HFFc6 (cell line): ENCODE results near the gene EBF3. TPM values are rescaled to one million over a fixed set of nuclear protein-coding genes. Genes with fewer than 3 reads are reported as not detected.

Experiments
- DNase-seq: peaks from one replicate; pipeline ENCODE4 v3.0.0-alpha.2; 2018
- H3K27ac Mint-ChIP-seq: 2 replicates; pipeline ENCODE4 v1.8.0; 2020; ENCODE audit warnings: mild to moderate bottlenecking, mixed read lengths
- H3K27me3 Mint-ChIP-seq: 2 replicates; pipeline ENCODE4 v1.8.0; 2021; ENCODE audit warnings: mild to moderate bottlenecking, moderate library complexity, mixed read lengths; ENCODE audit not compliant: insufficient read depth
- H3K36me3 Mint-ChIP-seq: 2 replicates; pipeline ENCODE4 v1.8.0; 2021; ENCODE audit warnings: low read depth, mixed read lengths
- H3K4me1 Mint-ChIP-seq: 2 replicates; pipeline ENCODE4 v1.8.0; 2020; ENCODE audit warnings: low read depth, mixed read lengths
- H3K4me3 Mint-ChIP-seq: 2 replicates; pipeline ENCODE4 v1.8.0; 2020; ENCODE audit warnings: mild to moderate bottlenecking, moderate library complexity, mixed read lengths
- H3K9me3 Mint-ChIP-seq: 2 replicates; pipeline ENCODE4 v1.8.0; 2020; ENCODE audit warnings: mild to moderate bottlenecking, mixed read lengths
- total RNA-seq, 6 experiments: library from RNA; stranded (reverse); fragmentation: NEBNext Ultra II Directional; extraction: Animal tissue kit (Norgen Biotek cat#: 25700); gene quantifications; 2 replicates in 1 of 6; 3 replicates in 5 of 6; pipeline ENCODE4 v1.2.3, GENCODE V29; 2021
- TF ChIP-seq, protein P1 (sequence below): fragments of 200-600 bp; sonication (generic); IDR thresholded peaks from 2 replicates; pipeline ENCODE4 v1.5.0; 2021; ENCODE audit warnings: antibody characterized with exemption, mild to moderate bottlenecking

Gene EBF3
- total RNA-seq, 6 experiments from 2014 or later, result 0.14 to 0.39 (median 0.21) TPM; not detected in 2

DNA sequence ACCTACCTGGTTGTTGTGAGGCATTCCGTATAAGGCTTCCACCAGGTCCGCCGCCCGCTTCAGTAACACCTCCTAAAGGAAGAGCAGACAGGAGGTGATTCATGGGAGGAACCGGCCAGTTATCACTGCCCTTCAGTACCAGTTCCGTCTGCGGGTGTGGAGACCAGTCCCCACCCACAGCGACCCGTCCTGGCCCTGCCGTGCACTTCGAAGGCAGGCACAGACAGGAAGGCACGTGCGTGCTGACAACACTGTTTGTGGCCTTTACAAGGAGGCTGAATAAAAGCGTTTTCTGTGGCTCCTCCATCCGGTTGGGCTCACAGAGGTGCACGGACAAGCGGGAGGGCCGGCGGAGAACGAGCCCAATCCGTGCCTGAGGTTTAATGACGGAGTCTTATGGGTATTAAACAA is 120.9 kb downstream of the EBF3 start:
- TF ChIP-seq, protein P1, sequence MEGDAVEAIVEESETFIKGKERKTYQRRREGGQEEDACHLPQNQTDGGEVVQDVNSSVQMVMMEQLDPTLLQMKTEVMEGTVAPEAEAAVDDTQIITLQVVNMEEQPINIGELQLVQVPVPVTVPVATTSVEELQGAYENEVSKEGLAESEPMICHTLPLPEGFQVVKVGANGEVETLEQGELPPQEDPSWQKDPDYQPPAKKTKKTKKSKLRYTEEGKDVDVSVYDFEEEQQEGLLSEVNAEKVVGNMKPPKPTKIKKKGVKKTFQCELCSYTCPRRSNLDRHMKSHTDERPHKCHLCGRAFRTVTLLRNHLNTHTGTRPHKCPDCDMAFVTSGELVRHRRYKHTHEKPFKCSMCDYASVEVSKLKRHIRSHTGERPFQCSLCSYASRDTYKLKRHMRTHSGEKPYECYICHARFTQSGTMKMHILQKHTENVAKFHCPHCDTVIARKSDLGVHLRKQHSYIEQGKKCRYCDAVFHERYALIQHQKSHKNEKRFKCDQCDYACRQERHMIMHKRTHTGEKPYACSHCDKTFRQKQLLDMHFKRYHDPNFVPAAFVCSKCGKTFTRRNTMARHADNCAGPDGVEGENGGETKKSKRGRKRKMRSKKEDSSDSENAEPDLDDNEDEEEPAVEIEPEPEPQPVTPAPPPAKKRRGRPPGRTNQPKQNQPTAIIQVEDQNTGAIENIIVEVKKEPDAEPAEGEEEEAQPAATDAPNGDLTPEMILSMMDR, result no peak
- Mint-ChIP-seq H3K27me3 (peaks cover 2% of the 10 kb centered on the region), H3K4me3 (no peak overlapping the region), H3K4me1 (no peaks in the 10 kb centered on the region), H3K27ac (no peak overlapping the region), H3K36me3 (no peaks in the 10 kb centered on the region), H3K9me3 (peaks cover 36% of the 10 kb centered on the region)
- DNase-seq, result no peak

DNA sequence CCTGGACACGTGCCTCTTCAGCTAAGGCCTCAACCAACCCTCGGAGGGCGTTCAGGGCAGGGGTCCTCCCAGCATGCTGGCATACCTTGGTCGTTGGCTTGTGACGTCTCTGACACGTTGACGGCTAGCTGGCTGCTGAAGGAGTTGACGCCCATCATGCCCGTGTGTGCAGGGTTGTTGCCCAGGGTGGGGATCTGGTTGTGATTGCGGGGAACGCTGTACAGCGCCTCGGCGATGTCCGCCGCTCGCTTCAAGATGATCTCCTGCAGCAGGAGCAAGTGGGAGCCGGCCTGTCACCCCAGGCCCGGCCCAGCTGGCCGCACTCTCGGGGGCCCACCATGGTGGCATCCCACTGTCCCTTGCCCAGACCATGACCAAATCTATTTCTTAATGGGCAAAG is 122.0 kb downstream of the EBF3 start:
- Mint-ChIP-seq H3K4me1 (no peaks in the 10 kb centered on the region), H3K27me3 (peaks cover 2% of the 10 kb centered on the region), H3K36me3 (no peaks in the 10 kb centered on the region), H3K27ac (no peak overlapping the region), H3K4me3 (no peak overlapping the region), H3K9me3 (peaks cover 36% of the 10 kb centered on the region)
- TF ChIP-seq, protein P1, result no peak
- DNase-seq, result no peak

DNA sequence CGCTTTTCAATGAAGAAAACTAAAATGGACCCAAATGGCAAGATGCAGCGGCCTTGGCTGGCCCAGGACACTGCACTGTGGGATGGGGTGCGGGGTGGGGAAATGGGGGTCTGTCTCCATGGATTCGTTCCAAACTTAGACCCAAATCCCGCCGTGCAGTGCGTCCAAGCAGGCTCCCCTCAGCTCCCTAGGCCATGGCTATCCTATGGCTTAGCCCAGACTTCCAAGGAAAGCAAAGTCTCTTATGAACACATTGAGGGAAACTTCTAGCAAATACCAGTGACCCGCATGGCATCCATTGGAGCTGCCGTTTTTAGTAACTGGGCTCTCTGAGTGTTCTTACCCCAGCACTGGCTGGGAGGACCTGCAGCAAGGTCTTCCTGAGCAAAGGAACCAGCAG is 122.5 kb downstream of the EBF3 start:
- no peaks in the 10 kb centered on the region for H3K4me1 Mint-ChIP-seq
- peaks cover 2% of the 10 kb centered on the region for H3K27me3 Mint-ChIP-seq
- no peak overlapping the region for H3K27ac Mint-ChIP-seq
- no peak overlapping the region for H3K4me3 Mint-ChIP-seq
- TF ChIP-seq, protein P1, result no peak
- H3K9me3 Mint-ChIP-seq, result peaks cover 36% of the 10 kb centered on the region
- DNase-seq, result no peak
- no peaks in the 10 kb centered on the region for H3K36me3 Mint-ChIP-seq

DNA sequence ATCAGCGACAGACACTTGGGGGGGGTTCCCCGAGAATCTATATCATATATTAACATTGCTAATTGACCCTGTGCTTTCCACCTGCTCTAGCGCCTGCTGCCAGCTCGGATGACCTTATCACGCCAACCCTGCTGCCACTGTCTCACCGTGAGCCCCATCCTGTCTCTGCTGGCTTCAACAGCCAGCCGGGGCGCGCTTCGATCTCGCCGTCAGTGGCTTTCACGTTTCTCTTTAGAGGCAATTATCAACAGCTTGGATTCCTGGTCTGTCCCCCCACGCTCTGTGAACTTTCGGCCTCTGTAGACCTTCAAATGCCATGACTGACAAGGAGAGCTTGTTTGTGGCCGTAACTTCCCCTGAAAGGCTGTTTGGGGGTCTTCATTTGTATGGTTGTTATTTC is 123.0 kb downstream of the EBF3 start:
- TF ChIP-seq, protein P1, result no peak
- peaks cover 2% of the 10 kb centered on the region for H3K27me3 Mint-ChIP-seq
- no peak overlapping the region for H3K4me3 Mint-ChIP-seq
- no peak for DNase-seq
- no peak overlapping the region for H3K27ac Mint-ChIP-seq
- H3K36me3 Mint-ChIP-seq, result no peaks in the 10 kb centered on the region
- H3K4me1 Mint-ChIP-seq, result no peaks in the 10 kb centered on the region
- H3K9me3 Mint-ChIP-seq, result peaks cover 36% of the 10 kb centered on the region

DNA sequence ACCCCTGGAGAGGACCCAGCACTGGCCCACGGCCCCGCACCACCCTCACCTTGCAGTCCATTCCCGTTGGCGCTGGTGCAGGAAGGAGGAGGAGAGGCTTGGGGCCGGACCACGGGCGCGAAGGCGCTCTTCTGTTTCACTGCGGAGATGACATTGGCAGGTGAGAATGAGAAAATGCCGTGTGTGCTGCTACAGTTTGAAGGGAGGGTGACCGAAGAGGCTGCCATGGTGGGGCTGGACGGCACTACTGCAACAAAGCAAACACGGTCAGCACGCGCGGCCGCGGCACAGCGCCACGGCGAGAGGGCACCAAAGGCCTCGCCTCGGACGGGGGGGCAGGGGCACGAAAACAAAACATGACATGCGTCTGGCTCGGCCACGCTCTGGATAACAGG is 123.9 kb downstream of the EBF3 start:
- Mint-ChIP-seq H3K9me3 (peaks cover 36% of the 10 kb centered on the region), H3K36me3 (no peaks in the 10 kb centered on the region)

More for the DNA sequence above, 123.9 kb downstream of the EBF3 start:
- Mint-ChIP-seq H3K27ac (no peak overlapping the region), H3K27me3 (peaks cover 2% of the 10 kb centered on the region), H3K4me3 (no peak overlapping the region), H3K4me1 (no peaks in the 10 kb centered on the region)
- TF ChIP-seq, protein P1, result no peak
- no peak for DNase-seq
